ENCODE results near the gene PIN1.

- TF ChIP-seq CTCF (IDR thresholded peaks at IDR 0.05; ENCODE audit: control extremely low read depth in 1 of 3, insufficient read depth in 1 of 3, low read depth in 1 of 3, low read length in 3 of 3) (no peak), SP1 (IDR thresholded peaks at IDR 0.05; ENCODE audit: low read depth, low read length) (no peak), POLR2A (IDR thresholded peaks at IDR 0.05; ENCODE audit: control extremely low read depth in 1 of 2, low read depth in 2 of 2, low read length in 2 of 2) (no peak), TEAD4 (IDR thresholded peaks at IDR 0.05; ENCODE audit: low read depth, low read length) (no peak), ZNF274 (IDR thresholded peaks at IDR 0.05; ENCODE audit: borderline replicate concordance, extremely low read depth, low read length) (no peak), TBP (IDR thresholded peaks at IDR 0.05; ENCODE audit: low read depth, low read length) (no peak), RAD21 (IDR thresholded peaks at IDR 0.05 in 1 of 2, conservative IDR thresholded peaks at IDR 0.05 in 1 of 2; ENCODE audit: low read depth in 2 of 2, low read length in 2 of 2) (no peak), CEBPB (IDR thresholded peaks at IDR 0.05; ENCODE audit: low read depth, low read length) (no peak)
Observed at GRCh38 chr19:9878511-9879196, 43.5 kb downstream of the PIN1 start.
